ENCODE results near the gene PEX14.

GRCh38 chr1:10561497-10561896 lies 86.7 kb downstream of the PEX14 start:
- TF ChIP-seq CTCF (IDR thresholded peaks at IDR 0.05 in 2 of 3, conservative IDR thresholded peaks at IDR 0.05 in 1 of 3; ENCODE audit: control insufficient read depth in 2 of 3, extremely low read depth in 1 of 3, insufficient read depth in 1 of 3, low read depth in 3 of 3, low read length in 3 of 3) (no peak), STAT3 (IDR thresholded peaks at IDR 0.05; ENCODE audit: low read depth, low read length) (no peak), SREBF1 (IDR thresholded peaks at IDR 0.05; ENCODE audit: low read length) (no peak), HDAC6 (IDR thresholded peaks at IDR 0.05; ENCODE audit: unreplicated experiment) (no peak), POLR2AphosphoS2 (IDR thresholded peaks at IDR 0.05; ENCODE audit: low read depth, low read length) (no peak), EGR1 (IDR thresholded peaks at IDR 0.05; ENCODE audit: borderline replicate concordance in 1 of 2, low read depth in 2 of 2, low read length in 2 of 2) (no peak), LARP7 (IDR thresholded peaks at IDR 0.05) (no peak), TAF1 (IDR thresholded peaks at IDR 0.05; ENCODE audit: borderline replicate concordance, low read depth, low read length) (no peak), TCF12 (IDR thresholded peaks at IDR 0.05; ENCODE audit: low read depth, low read length) (no peak), POLR2AphosphoS5 (IDR thresholded peaks at IDR 0.05; ENCODE audit: low read length) (no peak), DPF2 (IDR thresholded peaks at IDR 0.05) (no peak)
